HG02973 (cell line): ENCODE results near the gene MICOS13.

Source experiments
- ATAC-seq: cut with Tn5 transposase; IDR thresholded peaks from one replicate; pipeline ENCODE4 v1.9.1; 2021; ENCODE audit warnings: moderate library complexity; ENCODE audit not compliant: unreplicated experiment

The MICOS13 gene

GRCh38 chr19:5631567-5632240, 48.6 kb downstream of the MICOS13 start:
- ATAC-seq: no peak

- ATAC-seq: no peak
Measured at GRCh38 chr19:5628919-5629481, 51.3 kb downstream of the MICOS13 start.

- ATAC-seq: no peak
Measured at GRCh38 chr19:5628461-5628860, 51.9 kb downstream of the MICOS13 start.
